IMR-90 (cell line): ENCODE results near the gene PSAPL1. TPM values are rescaled to one million over a fixed set of nuclear protein-coding genes. Genes with fewer than 3 reads are reported as not detected.

Experiments
- ATAC-seq: fragments of 200-7000 bp; cut with Tn5 transposase; 2 replicates; pipeline ENCODE4 v1.9.1; 2020; ENCODE audit warnings: low read depth, mild to moderate bottlenecking, moderate library complexity
- BruUV-seq: library from RNA; stranded (reverse); fragments of 400-500 nt; replicated peaks from 2 replicates; lab custom pipeline; 2021; lab: Mats Ljungman, UMichigan
- CTCF ChIA-PET: fragments of 300-600 bp; formaldehyde crosslinking; extraction: SDS; loops from one replicate; lab custom pipeline; 2021; ENCODE audit warnings: antibody characterized with exemption; lab: Yijun Ruan, JAX
- POLR2A ChIA-PET: fragments of 300-600 bp; sonication (Branson Sonifier 250); formaldehyde crosslinking; loops from one replicate; lab custom pipeline; 2022; ENCODE audit warnings: antibody characterized with exemption; ENCODE audit not compliant: unreplicated experiment; lab: Charles Lee
- DNase-seq: peaks from one replicate; pipeline ENCODE4 v3.0.0; 2013
- H2AFZ ChIP-seq: replicated peaks from 2 replicates; pipeline ENCODE3; 2013; ENCODE audit warnings: low read length, mild to moderate bottlenecking; ENCODE audit not compliant: poor library complexity
- H2AK5ac ChIP-seq: 2 replicates; pipeline ENCODE4 v1.6.1; 2013; ENCODE audit warnings: low read depth, low read length, inconsistent platforms
- H2AK9ac ChIP-seq: replicated peaks from 2 replicates; pipeline ENCODE3; 2013; ENCODE audit warnings: mild to moderate bottlenecking, low read depth, low read length, moderate library complexity; ENCODE audit not compliant: poor library complexity
- H2BK120ac ChIP-seq: 2 replicates; pipeline ENCODE4 v1.6.1; 2013; ENCODE audit warnings: low read depth, low read length, inconsistent platforms
- H2BK15ac ChIP-seq: 3 replicates; pipeline ENCODE4 v1.6.1; 2013; ENCODE audit warnings: low read depth, low read length, inconsistent platforms
- H2BK20ac ChIP-seq: 2 replicates; pipeline ENCODE4 v1.6.1; 2013; ENCODE audit warnings: low read depth, mild to moderate bottlenecking, inconsistent platforms, low read length, moderate library complexity
- H2BK5ac ChIP-seq: 2 replicates; pipeline ENCODE4 v1.6.1; 2013; ENCODE audit warnings: mild to moderate bottlenecking, low read depth, low read length, inconsistent platforms; ENCODE audit not compliant: poor library complexity, severe bottlenecking
- H3K14ac ChIP-seq: replicated peaks from 2 replicates; pipeline ENCODE4 v1.6.1; 2013; ENCODE audit warnings: low read depth, low read length, inconsistent platforms
- H3K18ac ChIP-seq: 2 replicates; pipeline ENCODE4 v1.6.1; 2013; ENCODE audit warnings: low read depth, low read length, control low read depth
- H3K23ac ChIP-seq: 2 replicates; pipeline ENCODE4 v1.6.1; 2013; ENCODE audit warnings: low read depth, low read length, inconsistent platforms
- H3K27ac ChIP-seq: 2 replicates; pipeline ENCODE4 v1.5.1; 2013; ENCODE audit warnings: mild to moderate bottlenecking, control low read depth, low read length; ENCODE audit not compliant: insufficient read depth
- H3K27me3 ChIP-seq: 2 replicates; pipeline ENCODE4 v1.6.1; 2013; ENCODE audit warnings: low read length; ENCODE audit not compliant: control insufficient read depth, insufficient read depth
- H3K36me3 ChIP-seq: 2 replicates; pipeline ENCODE4 v1.6.1; 2013; ENCODE audit warnings: low read length, mixed read lengths; ENCODE audit not compliant: control insufficient read depth, insufficient read depth
- H3K4ac ChIP-seq: 2 replicates; pipeline ENCODE4 v1.6.1; 2013; ENCODE audit warnings: low read depth, low read length, inconsistent platforms
- H3K4me1 ChIP-seq: 2 replicates; pipeline ENCODE4 v1.6.1; 2013; ENCODE audit warnings: low read length, mixed read lengths; ENCODE audit not compliant: control insufficient read depth, insufficient read depth
- H3K4me2 ChIP-seq: 2 replicates; pipeline ENCODE4 v1.6.1; 2013; ENCODE audit warnings: low read depth, mild to moderate bottlenecking, control low read depth, low read length, moderate library complexity
- H3K4me3 ChIP-seq: 2 replicates; pipeline ENCODE4 v1.5.1; 2013; ENCODE audit warnings: low read depth, mild to moderate bottlenecking, control low read depth, low read length, moderate library complexity; ENCODE audit not compliant: insufficient read depth
- H3K56ac ChIP-seq: 2 replicates; pipeline ENCODE4 v1.6.1; 2013; ENCODE audit warnings: low read length, inconsistent platforms; ENCODE audit not compliant: insufficient read depth; ENCODE audit errors: extremely low read depth
- H3K79me1 ChIP-seq, 2 experiments: 2 replicates each; pipeline ENCODE4 v1.6.1; 2013; ENCODE audit warnings: low read length in 2 of 2, inconsistent platforms in 1 of 2, low read depth in 1 of 2
- H3K9ac ChIP-seq: 2 replicates; pipeline ENCODE4 v1.6.1; 2013; ENCODE audit warnings: low read depth, low read length, control low read depth
- H3K9me1 ChIP-seq: 2 replicates; pipeline ENCODE4 v1.6.1; 2013; ENCODE audit warnings: low read length, inconsistent platforms; ENCODE audit not compliant: insufficient read depth
- H3K9me3 ChIP-seq: 2 replicates; pipeline ENCODE4 v1.6.1; 2013; ENCODE audit warnings: low read length; ENCODE audit not compliant: control insufficient read depth, insufficient read depth
- H4K20me1 ChIP-seq: 2 replicates; pipeline ENCODE4 v1.6.1; 2013; ENCODE audit warnings: low read length, inconsistent platforms; ENCODE audit not compliant: insufficient read depth
- H4K5ac ChIP-seq: 2 replicates; pipeline ENCODE4 v1.6.1; 2013; ENCODE audit warnings: mild to moderate bottlenecking, low read depth, low read length, control low read depth
- H4K8ac ChIP-seq, 2 experiments: 2 replicates each; pipeline ENCODE4 v1.6.1; 2013; ENCODE audit warnings: low read depth in 2 of 2, low read length in 2 of 2, control low read depth in 1 of 2, inconsistent platforms in 1 of 2
- H4K91ac ChIP-seq: 2 replicates; pipeline ENCODE4 v1.6.1; 2013; ENCODE audit warnings: low read depth, low read length, inconsistent platforms; ENCODE audit not compliant: insufficient read depth
- BHLHE40 ChIP-seq: fragments of 150-350 bp; IDR thresholded peaks from 2 replicates; pipeline ENCODE4 v1.6.1; 2016; ENCODE audit warnings: mild to moderate bottlenecking, low read depth, low read length
- CEBPB ChIP-seq: IDR thresholded peaks from 2 replicates; pipeline ENCODE4 v1.6.1; 2012; ENCODE audit warnings: low read depth, low read length, improper control_type of control experiment
- CHD1 ChIP-seq: IDR thresholded peaks from 2 replicates; pipeline ENCODE4 v1.6.1; 2012; ENCODE audit warnings: low read depth, low read length, improper control_type of control experiment
- CTCF ChIP-seq: conservative IDR thresholded peaks from 2 replicates; pipeline ENCODE4 v1.5.1; 2012; ENCODE audit warnings: mild to moderate bottlenecking, low read depth, low read length, improper control_type of control experiment
- ELK1 ChIP-seq: fragments of 150-350 bp; IDR thresholded peaks from 2 replicates; pipeline ENCODE4 v1.6.1; 2016; ENCODE audit warnings: low read depth, mild to moderate bottlenecking, low read length, moderate library complexity, borderline replicate concordance
- FOS ChIP-seq: fragments of 150-350 bp; IDR thresholded peaks from 2 replicates; pipeline ENCODE4 v1.6.1; 2016; ENCODE audit warnings: low read depth, low read length
- MAFK ChIP-seq: IDR thresholded peaks from 2 replicates; pipeline ENCODE4 v1.6.1; 2012; ENCODE audit warnings: low read depth, low read length, improper control_type of control experiment
- MAZ ChIP-seq: IDR thresholded peaks from 2 replicates; pipeline ENCODE4 v1.6.1; 2012; ENCODE audit warnings: low read depth, mild to moderate bottlenecking, low read length, improper control_type of control experiment, moderate library complexity, borderline replicate concordance
- MXI1 ChIP-seq: IDR thresholded peaks from 2 replicates; pipeline ENCODE4 v1.6.1; 2012; ENCODE audit warnings: low read depth, mild to moderate bottlenecking, low read length, moderate library complexity, borderline replicate concordance
- NFE2L2 ChIP-seq: fragments of 150-350 bp; IDR thresholded peaks from 2 replicates; pipeline ENCODE4 v1.6.1; 2016; ENCODE audit warnings: low read depth, mild to moderate bottlenecking, low read length
- POLR2A ChIP-seq: IDR thresholded peaks from 2 replicates; pipeline ENCODE4 v1.6.1; 2012; ENCODE audit warnings: mild to moderate bottlenecking, low read depth, low read length
- RAD21 ChIP-seq: IDR thresholded peaks from 2 replicates; pipeline ENCODE4 v1.6.1; 2012; ENCODE audit warnings: low read length, improper control_type of control experiment
- RCOR1 ChIP-seq: IDR thresholded peaks from 2 replicates; pipeline ENCODE4 v1.6.1; 2012; ENCODE audit warnings: mild to moderate bottlenecking, low read length, improper control_type of control experiment; ENCODE audit not compliant: insufficient replicate concordance
- RFX5 ChIP-seq: IDR thresholded peaks from 2 replicates; pipeline ENCODE4 v1.8.0; 2012; ENCODE audit warnings: low read depth, mild to moderate bottlenecking, low read length, moderate library complexity
- SMC3 ChIP-seq: fragments of 150-350 bp; IDR thresholded peaks from 2 replicates; pipeline ENCODE4 v1.6.1; 2016; ENCODE audit warnings: low read depth, mild to moderate bottlenecking, antibody characterized with exemption, low read length, moderate library complexity
- USF2 ChIP-seq: fragments of 150-350 bp; IDR thresholded peaks from 2 replicates; pipeline ENCODE4 v1.6.1; 2017; ENCODE audit warnings: mild to moderate bottlenecking, antibody characterized with exemption, low read length, low read depth
- WGBS, 2 experiments: methylation state at CpG; one replicate each; pipeline versions ENCODE4 v1.1.5 to v1.1.7; 2013; ENCODE audit warnings: missing lambda C conversion rate in 2 of 2; ENCODE audit not compliant: insufficient read length in 1 of 2; ENCODE audit errors: extremely low coverage in 2 of 2; 5-methylcytosine and 5-hydroxymethylcytosine counted together
- dilution Hi-C: fragments of 300-500 bp; cut with HindIII; formaldehyde crosslinking; loops from one replicate; pipeline ENCODE4 v1.14.3; 2018; ENCODE audit warnings: low sequenced_read_pairs; ENCODE audit not compliant: unreplicated experiment
- in situ Hi-C: fragments of 300-500 bp; cut with MboI; formaldehyde crosslinking; loops from 3 replicates; pipeline ENCODE4 v1.14.3; 2019; ENCODE audit warnings: low sequenced_read_pairs, inconsistent platforms, mixed read lengths
- intact Hi-C: fragments of 100-400 bp; cut with micrococcal nuclease; formaldehyde crosslinking; loops from 2 replicates; pipeline ENCODE4 v1.10.0; 2022
- polyA plus RNA-seq, 3 experiments: library from polyadenylated mRNA; depleted of rRNA; stranded (reverse); fragments of >200 nt; gene quantifications; 2 replicates each; pipeline ENCODE4 v1.2.3, GENCODE V29; 2012; ENCODE audit warnings: low replicate concordance in 1 of 3
- total RNA-seq: library from RNA; depleted of rRNA; stranded (reverse); fragments of >200 nt; gene quantifications from 2 replicates; pipeline ENCODE4 v1.2.3, GENCODE V29; 2012

Gene PSAPL1
- total and polyA plus RNA-seq, 2 of the 4 experiments (the other 2 are of a cell fraction) = not detected

- H2BK5ac ChIP-seq = no peak overlapping the region
- DNase-seq = no peak
- H3K9me3 ChIP-seq = no peaks in the 10 kb centered on the region
- no peaks in the 10 kb centered on the region for H3K9me1 ChIP-seq
- H4K8ac ChIP-seq = no peak overlapping the region
- H3K79me1 ChIP-seq = no peaks in the 10 kb centered on the region
- no peaks in the 10 kb centered on the region for H3K36me3 ChIP-seq
- no peak overlapping the region for H4K5ac ChIP-seq
- no peak overlapping the region for H3K18ac ChIP-seq
- H3K23ac ChIP-seq = no peak overlapping the region
- no peak overlapping the region for H2AK9ac ChIP-seq
- intact Hi-C loops = no loop called here
- BruUV-seq = no TSS peak
- H3K4ac ChIP-seq = no peak overlapping the region
- no peak overlapping the region for H2AK5ac ChIP-seq
- in situ Hi-C loops = no loop called here
- H3K9ac ChIP-seq = no peak overlapping the region
- no peak for ATAC-seq
- no peak for TF ChIP-seq RAD21
- no peak for TF ChIP-seq SMC3
- no peak for TF ChIP-seq BHLHE40
- TF ChIP-seq CHD1 = no peak
- TF ChIP-seq CEBPB = no peak
- no peak for TF ChIP-seq POLR2A
- no peak for TF ChIP-seq MAFK
- no peak for TF ChIP-seq RCOR1
- no peak for TF ChIP-seq FOS
- TF ChIP-seq USF2 = no peak
- no peak for TF ChIP-seq ELK1
- no peak for TF ChIP-seq MXI1
- no peak for TF ChIP-seq MAZ
- TF ChIP-seq NFE2L2 = no peak
- TF ChIP-seq CTCF = no peak
- no peak for TF ChIP-seq RFX5
- H2BK15ac ChIP-seq = no peak overlapping the region
- H3K4me1 ChIP-seq = no peaks in the 10 kb centered on the region
- no peak overlapping the region for H3K4me2 ChIP-seq
- no peak overlapping the region for H4K91ac ChIP-seq
- no peaks in the 10 kb centered on the region for H4K20me1 ChIP-seq
- no peak overlapping the region for H2AFZ ChIP-seq
- dilution Hi-C loops = no loop called here
- WGBS, 2 experiments = no CpG with 5 or more reads among the region's 4 CpGs
- peaks cover 9% of the 10 kb centered on the region; the same call in 1 of the 2 replicates for H3K27me3 ChIP-seq
- no peak overlapping the region for H3K56ac ChIP-seq
- ChIA-PET POLR2A (no interaction called here), CTCF (no interaction called here)
- no peak overlapping the region for H3K14ac ChIP-seq
- no peak overlapping the region for H3K27ac ChIP-seq
- no peak overlapping the region for H2BK120ac ChIP-seq
- no peak overlapping the region for H2BK20ac ChIP-seq
- H3K4me3 ChIP-seq = no peak overlapping the region
Observed at GRCh38 chr4:7419961-7420660, 14.6 kb downstream of the PSAPL1 start.
